DMS114 treated with DMSO at 0.1 percent for 48 hours (cell line): ENCODE results near the gene IBA57.
"Not testable (repeated sequence)": the region's sequence is repeated elsewhere in the genome, so short reads cannot be mapped to it uniquely, and the experiment has no call there.

ENCODE experiments used
- DNase-seq: peaks from one replicate; lab custom pipeline; 2025; ENCODE audit not compliant: unreplicated experiment; lab: John Stamatoyannopoulos, UW

The IBA57 gene

DNA sequence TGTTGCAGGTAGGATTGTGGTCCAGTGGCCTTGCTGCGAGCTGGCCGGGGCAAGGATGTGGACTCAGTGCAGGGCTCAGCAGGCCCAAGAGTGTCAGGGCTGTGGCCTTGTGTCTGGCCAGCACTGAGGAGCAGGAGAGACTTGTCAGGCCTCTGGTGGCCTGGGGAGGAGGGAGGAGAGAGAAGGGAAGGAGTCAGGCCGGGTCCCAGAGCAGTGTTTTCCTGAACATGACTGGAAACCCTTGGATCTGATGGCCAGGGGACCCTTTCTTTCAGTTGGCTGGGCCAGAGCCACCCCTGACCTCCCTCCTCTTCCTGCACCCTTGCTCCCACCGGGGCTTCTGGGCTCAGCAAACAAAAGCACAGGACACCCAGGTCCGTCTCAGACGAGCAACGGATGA is 5.1 kb downstream of the IBA57 start:
- no peak for DNase-seq

DNA sequence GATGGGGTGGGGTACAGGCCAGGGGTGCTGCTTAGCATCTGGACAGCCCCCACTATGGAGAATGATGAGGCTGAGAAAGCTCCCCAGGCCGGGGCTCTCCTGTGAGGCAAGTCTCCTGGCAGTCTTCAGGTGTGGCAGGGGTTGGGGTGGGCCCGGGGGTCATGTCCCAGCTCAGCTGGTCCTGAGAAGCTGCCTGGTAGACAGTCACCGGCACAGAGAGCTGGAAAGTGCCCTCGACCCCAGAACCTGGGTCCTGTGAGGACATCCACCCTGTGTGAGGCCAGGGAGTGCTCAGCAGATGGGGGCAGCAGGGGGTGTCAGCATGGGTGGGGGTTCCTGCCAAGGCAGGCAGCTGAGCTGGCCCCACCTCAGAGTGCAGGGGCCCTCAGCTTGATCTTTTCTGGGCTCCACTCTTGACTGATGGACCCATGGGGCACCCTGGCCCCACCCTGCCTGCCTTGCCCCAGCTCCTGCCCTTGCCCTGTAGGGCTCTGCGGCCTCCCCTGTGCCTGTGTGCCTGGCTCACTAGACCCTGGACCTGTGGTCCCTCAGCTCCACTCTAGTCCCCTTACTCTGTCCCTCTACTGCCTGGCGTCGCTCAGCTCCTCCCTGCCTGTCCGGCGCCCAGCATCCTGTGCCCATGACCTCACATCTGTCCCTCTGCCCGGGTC is 5.8 kb downstream of the IBA57 start:
- no peak for DNase-seq

DNA sequence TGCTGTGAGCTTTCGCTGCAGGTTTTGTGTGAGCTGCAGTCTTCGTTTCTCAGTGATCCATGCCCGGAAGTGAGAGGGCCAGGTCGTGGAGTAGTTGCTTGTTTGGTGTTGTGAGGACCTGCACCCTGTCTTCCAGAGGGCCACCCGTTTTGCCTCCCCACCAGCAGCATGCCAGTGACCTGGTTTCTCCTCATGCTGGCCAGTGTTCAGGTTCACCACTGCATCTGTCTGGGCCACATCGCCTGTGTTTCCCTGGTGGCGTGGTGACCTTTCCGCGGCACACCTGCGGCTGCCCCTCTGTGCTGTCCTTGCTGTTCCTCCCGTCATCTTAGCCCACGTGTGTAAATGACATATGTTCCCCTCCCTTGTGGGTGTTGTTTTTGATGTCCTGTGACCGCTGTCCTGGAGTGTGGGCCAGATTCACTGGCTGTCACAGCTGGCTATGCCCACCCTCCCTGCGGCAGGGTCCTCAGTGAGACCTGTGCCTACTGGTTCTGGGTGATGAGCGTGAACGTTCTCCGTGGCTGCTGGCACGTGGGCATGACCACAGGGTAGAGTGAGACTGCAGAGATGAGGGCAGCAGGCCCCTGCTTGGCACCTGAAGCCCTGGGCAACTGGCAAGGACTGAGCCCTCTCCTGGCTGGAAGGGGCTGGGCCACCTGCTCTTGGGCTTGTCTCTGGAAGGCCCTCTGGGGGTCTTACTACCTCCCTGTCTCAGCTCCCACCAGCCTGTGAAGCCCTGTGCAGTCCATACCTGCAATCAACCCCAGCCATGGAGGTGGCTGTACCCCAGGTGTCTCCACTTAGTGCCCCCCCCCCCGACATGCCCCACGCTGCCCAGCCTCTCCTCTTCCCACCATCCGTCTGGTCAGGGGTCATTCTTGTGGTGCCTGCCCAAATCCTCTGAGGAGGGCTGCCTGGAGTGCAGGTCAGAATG is 7.3 kb downstream of the IBA57 start:
- no peak for DNase-seq

DNA sequence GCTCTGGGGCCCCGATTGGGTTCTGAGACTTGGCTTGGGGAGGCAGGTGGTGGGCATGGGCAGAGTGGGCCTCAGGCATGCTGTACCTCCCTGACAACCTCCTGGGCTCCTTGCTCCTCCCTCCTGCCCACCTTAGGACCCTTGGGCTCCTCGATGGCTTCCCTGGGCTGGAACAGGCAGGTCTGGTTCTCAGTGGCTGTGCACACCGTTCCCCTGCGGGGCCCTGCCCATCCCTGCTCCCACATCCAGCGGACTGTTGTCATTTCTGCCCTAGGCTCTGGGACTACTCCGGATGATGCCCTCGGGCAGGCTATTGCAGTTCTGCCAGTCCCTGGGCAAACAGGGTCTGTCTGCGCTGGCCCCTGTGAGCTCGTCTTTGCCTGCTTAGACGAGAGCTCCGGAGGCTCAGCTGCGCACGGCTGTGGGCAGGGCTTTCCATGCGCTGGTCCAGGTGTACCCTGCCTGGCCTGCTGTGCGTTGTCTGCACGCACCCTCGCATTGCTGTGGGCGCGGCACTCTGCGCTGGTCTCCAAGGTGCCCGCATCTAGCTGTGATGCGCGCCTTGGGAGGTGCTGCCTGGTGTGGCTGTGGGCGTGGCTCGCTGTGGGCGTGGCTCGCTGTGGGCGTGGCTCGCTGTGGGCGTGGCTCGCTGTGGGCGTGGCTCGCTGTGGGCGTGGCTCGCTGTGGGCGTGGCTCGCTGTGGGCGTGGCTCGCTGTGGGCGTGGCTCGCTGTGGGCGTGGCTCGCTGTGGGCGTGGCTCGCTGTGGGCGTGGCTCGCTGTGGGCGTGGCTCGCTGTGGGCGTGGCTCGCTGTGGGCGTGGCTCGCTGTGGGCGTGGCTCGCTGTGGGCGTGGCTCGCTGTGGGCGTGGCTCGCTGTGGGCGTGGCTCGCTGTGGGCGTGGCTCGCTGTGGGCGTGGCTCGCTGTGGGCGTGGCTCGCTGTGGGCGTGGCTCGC is 8.2 kb downstream of the IBA57 start:
- not testable (repeated sequence) for DNase-seq

DNA sequence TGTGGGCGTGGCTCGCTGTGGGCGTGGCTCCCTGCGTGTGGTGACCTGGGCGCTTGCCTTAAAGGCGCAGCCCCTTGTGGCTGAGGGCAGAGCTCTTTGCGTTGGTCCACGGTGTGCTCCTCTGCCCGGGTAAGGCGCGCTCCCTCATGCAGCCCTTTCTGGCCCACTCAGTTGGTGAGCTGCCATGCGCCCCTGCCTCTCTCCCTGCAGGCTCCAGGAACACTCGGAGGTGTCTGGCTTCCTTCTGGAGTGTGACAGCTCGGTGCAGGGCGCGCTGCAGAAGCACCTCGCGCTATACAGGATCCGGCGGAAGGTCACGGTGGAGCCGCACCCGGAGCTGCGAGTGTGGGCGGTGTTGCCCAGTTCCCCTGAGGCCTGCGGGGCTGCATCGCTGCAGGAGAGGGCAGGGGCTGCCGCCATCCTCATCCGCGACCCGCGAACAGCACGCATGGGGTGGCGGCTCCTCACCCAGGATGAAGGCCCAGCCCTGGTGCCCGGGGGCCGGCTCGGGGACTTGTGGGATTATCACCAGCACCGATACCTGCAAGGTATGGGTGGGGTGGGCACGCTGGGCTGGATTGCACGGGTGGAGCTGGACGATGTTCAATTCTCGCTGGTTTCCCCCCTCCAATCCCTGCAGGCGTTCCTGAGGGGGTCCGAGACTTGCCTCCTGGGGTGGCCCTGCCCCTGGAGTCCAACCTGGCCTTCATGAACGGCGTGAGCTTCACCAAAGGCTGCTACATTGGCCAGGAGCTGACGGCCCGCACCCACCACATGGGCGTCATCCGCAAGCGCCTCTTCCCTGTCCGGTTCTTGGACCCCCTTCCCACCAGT is 9.1 kb downstream of the IBA57 start:
- no peak for DNase-seq

DNA sequence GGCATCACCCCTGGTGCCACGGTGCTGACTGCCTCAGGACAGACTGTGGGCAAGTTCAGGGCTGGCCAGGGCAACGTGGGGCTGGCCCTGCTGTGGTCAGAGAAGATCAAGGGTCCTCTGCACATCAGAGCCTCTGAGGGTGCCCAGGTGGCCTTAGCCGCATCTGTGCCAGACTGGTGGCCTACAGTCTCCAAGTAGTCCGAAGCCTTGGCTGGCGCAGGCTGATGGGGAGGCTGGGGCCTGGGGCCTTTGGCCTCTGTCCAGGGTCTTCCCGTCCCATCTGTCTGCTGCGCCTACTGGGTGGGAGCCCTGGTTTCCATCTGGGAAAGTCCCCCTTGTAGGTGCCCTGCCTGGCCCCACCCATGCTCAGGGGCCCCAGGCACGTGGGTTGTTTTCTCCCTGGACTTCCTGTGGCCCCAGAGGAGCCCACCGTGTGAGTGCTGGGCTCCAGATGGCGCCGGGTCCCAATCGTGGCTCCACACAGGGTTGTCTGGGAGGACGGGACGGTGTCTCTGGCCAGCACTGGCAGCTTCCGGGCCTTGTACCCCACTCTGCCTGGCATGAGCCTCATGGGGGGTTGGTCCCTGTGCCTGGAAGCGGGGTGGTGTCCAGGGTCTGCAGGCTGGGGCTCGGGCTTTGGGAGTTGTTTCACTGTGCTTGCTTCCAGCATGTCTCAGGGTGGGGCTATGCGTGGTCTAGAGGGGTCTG is 9.9 kb downstream of the IBA57 start:
- no peak for DNase-seq

DNA sequence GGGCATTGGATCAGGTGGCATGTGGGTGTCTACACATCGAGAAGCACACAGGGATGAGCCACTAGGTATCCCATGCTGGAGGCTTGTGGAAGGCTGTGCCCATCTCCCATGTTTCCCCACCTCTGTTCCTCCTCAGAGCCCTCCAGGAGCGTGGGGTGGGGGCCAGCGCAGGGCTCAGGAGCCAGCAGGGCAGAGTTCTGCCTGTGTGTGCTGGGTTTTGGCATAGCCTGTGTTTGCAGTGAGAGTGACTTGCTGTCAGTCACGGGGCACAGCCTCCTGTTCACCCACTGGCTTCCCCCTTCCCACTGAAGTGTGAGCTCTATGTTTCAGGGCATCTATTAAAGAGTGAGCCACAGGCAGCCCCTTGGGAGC is 10.4 kb downstream of the IBA57 start:
- no peak for DNase-seq

DNA sequence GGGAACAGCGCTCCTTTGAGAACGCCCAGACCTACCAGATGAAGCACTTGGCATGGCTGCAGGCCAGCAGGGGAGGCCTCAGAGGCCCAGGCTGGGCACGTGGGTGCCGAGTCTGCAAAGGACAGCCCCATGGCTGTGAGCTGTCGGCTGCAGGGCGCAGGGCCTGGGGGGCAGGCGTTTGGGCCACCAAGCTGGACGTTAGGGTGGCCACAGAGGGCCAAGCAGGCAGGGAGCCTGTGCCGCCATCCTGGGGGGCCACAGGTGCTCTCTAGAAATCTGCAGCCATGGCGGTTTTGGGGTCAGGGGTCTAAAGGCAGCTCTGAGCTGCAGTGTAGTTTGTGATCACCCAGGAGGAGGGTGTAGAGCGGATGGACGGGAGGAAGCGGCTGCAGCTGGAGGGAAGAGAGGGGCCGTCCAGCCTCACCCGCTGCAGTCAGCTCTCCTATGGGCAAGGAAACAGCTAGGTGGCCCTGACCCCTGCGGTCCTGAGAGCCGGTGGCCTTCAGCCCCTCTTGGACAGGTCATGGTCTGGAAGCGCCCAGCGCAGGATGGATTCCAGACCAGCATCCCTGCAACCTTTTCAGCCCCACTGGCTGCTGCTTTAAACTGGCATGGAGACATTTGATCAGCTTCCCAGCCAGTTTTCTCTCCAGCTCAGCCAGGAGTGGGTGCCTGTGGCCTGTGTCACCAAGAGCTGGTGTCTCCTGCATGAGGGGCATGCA is 11.0 kb downstream of the IBA57 start:
- no peak for DNase-seq

DNA sequence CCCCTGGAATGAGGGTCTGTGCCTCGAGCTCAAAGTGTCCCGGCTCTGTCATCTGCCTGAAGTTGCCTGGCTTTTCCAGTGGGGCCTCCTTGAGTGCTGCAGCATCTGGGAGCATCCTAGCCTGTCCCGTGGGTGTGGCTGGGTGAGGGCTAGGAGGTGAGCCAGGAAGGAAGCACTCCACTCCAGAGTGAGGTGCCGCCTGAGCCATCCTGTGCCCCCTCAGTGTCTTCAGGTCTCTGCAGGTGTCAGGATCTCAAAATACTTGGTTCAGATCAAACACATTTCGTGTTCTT is 11.5 kb downstream of the IBA57 start:
- DNase-seq: no peak

DNA sequence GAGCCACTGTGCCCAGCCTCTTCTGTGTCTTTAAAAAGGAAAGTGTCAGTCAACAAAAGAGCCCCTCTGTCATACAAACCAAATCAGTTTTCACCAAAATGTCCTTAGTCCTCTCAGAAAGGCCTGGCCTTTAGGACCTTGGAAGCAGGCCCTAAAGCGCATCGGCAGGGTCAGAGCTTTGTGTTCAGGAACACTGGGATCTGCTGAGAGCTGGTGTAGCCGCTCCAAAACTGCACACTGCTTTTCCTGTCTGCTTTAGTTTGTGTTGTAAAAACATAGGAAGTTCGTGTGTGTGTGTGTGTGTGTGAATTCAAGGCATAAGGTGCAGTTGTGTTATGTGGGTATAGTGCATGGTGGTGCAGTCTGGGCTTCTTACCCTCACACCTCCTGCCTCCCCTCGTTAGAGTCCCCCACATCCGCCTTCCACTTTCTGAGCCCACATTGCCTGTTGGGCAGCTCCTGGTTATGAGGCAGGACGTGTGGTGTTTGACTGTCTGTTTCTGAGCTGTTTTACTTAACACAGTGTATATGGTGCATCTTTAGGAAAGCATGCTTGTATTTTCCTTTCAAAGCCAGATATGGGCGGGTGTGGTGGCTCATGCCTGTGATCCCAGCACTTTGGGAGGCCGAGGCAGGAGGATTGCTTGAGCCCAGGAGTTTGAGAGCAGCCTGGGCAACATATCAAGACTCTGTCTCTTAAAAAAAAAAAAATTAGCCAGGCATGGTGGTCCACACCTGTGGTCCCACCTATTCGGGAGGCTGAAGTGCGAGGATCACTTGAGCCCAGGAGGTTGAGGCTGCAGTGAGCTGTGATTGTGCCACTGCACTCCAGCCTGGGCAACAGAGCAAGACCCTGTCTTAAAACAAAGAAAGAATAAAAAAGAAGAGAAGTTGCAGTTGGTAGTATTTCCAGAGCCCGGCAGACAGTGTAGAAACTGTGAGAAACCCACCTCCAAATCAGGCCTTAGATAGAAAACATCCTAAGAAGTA is 12.4 kb downstream of the IBA57 start:
- no peak for DNase-seq

DNA sequence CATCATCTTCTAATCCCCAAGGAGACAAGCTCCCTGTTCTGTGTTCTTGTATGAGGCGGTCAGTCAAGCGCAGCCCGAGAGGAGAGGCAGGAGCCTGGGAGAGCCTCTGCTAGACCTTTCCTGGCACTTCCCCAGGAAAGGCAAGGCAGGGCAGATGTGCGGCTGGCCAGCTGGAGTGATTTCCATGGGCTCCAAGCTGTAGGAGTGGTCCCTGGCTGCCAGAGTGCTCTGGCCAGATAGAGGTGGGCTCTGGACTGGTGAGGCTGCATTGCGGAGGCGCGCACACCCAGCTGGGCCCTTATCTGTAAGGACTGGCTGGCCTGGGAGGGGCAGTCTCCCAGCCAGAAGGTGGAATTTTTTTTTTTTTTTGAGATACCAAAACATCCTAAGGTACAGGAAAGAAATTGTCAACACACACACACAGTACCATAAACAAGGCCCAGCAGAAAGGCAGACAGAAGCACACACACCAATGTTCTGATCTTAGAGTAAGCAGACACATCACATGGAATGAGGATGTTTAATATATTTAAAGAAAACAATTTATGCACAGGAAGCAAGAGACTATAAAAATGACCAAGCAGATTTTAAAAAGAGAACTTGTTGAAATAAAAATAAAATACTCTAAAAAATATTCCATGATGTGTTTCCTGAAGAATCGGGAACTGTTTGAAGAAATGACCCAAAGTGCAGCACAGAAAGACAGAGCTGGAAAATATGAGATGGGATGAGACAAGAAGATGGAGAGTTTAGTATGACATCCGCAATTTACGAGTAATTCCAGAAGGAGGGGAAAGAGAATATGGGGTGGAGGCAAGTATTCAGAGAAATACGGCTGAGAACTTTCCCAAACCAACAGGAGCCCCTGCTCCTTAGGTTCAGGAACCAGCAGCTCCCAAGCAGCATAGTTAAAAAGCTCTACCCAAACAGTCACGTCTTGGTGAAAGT is 13.4 kb downstream of the IBA57 start:
- DNase-seq: no peak

DNA sequence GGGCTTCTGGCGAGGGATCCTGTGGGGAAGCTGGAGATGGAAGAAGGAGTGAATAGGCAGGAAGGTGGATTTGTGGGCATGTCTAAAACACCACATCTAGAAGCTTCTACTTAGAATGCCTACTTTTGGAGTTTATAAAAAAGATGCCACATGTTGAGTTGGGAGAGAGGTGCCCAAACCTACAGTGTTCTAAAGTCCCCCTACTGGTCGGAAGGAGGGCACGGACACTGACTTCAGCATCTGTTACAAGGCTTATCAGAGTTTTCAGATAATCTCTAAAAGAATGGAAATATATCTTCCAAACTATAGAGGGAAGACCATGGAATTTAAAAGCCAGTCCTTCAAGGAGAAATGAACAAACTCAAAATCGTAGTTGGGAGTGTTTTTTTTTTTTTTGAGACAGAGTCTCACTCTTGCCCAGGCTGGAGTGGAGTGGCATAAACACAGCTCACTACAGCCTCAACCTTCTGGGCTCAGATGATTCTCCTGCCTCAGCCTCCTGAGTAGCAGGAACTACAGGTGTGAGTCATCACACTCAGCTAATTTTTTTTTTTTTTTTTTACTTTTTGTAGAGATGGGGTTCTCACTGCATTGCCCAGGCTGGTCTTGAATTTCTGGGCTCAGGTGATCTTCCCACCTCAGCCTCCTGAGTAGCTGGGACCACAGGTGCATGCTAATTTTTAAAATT is 14.8 kb downstream of the IBA57 start:
- no peak for DNase-seq

DNA sequence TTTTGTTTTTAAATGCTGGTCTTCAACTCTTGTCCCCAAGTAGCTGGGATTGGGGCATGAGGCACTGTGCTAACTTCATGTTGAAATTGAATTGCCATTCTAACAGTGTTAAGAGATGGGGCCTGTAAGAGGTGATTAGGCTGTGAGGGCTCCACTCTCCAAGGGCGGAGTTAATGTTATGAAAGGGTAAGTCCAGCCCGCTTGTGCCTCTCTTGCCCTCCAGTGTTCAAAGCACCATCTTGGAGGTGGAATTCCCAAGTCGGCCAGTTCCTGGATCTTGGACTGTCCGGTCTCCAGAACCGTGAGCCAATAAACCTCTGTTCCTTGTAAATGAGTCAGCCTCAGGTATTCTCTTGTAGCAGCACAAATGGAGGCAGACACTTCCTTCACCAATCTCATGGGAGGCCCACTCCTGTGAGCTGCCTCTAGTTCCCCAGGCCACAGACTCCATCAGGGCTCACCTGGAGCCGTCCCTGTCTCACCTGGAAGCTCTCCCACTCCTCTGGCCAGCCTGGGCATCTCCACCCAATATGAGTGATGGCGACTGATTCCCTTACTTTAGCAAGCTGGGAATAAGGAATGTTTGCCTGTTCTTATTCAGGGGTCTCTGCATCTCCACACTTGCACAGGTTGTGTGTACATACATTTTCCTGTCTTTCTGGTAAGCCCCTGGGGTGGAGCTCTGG is 15.5 kb downstream of the IBA57 start:
- no peak for DNase-seq

DNA sequence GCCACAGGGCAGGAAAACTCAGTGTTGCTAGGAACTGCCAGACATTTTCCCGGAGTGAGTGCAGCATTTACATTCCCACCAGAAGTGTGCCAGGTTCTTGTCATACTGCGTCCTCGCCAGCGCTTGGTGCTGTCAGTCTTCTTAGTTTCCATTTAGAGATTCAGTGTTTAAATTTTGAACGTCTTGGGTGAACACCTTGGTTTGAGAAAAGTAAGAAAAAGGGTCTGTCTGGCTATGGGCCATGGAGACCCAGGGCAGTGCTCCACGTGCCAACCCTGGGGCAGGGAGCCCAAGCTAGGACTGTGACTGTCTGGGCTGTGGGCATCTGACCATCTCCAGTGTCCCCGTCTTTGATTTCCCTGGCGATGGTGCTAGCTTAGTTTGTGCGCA is 16.0 kb downstream of the IBA57 start:
- DNase-seq: no peak

DNA sequence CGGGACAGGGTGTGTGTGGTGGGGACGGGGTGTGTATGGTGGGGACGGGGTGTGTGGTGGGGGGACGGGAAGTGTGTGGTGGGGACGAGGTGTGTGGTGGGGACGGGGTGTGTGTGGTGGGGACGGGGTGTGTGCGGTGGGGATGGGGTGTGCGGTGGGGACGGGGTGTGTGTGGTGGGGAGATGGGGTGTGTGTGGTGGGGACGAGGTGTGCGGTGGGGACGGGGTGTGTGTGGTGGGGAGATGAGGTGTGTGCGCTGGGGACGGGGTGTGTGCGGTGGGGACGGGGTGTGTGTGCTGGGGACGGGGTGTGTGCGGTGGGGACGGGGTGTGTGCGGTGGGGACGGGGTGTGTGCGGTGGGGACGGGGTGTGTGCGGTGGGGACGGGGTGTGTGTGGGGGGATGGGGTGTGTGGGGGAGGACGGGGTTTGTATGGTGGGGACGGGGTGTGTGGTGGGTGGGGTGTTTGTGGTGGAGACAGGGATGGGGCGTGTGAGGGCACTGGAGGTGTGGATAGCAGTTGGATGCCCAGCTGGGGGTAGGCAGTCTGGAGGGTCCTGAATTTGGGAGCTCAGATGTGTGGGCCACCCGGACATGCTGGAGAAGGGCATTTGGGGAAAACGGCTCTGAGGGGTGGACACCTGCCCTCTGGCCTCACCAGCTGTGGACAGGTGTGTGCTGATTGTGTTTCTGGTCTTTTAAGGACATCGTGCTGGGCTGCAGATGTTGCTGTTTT is 16.9 kb downstream of the IBA57 start:
- DNase-seq: no peak
